ENCODE results near the gene CFAP210.

- TF ChIP-seq BCL3 (IDR thresholded peaks at IDR 0.05) = no peak
- no peak for TF ChIP-seq EP300 (IDR thresholded peaks at IDR 0.05)
- TF ChIP-seq CTCF (IDR thresholded peaks at IDR 0.05) = no peak
- no peak for TF ChIP-seq FOXS1 (CRISPR knock-in tag; IDR thresholded peaks at IDR 0.05)
- TF ChIP-seq RARB (CRISPR knock-in tag; IDR thresholded peaks at IDR 0.05) = no peak
- no peak for TF ChIP-seq MYC (IDR thresholded peaks at IDR 0.05; ENCODE audit: borderline replicate concordance, low read length)
- TF ChIP-seq HES2 (IDR thresholded peaks at IDR 0.05) = no peak
- TF ChIP-seq HEYL (CRISPR knock-in tag; IDR thresholded peaks at IDR 0.05) = no peak
- TF ChIP-seq JUN (IDR thresholded peaks at IDR 0.05) = no peak
- TF ChIP-seq KDM5A (IDR thresholded peaks at IDR 0.05) = no peak
- TF ChIP-seq MAX (IDR thresholded peaks at IDR 0.05) = no peak
- TF ChIP-seq POLR2A (IDR thresholded peaks at IDR 0.05; ENCODE audit: low read length) = no peak
- TF ChIP-seq NPAS2 (CRISPR knock-in tag; IDR thresholded peaks at IDR 0.05; ENCODE audit: borderline replicate concordance) = no peak
- no peak for TF ChIP-seq ESRRA (IDR thresholded peaks at IDR 0.05; ENCODE audit: borderline replicate concordance, low read length)
Observed at GRCh38 chr2:169709981-169710380, 15.8 kb upstream of the CFAP210 start.
